ENCODE measurements around the gene LMO2.
"Not testable (repeated sequence)": the region's sequence is repeated elsewhere in the genome, so short reads cannot be mapped to it uniquely, and the experiment has no call there.

Gene LMO2

DNA sequence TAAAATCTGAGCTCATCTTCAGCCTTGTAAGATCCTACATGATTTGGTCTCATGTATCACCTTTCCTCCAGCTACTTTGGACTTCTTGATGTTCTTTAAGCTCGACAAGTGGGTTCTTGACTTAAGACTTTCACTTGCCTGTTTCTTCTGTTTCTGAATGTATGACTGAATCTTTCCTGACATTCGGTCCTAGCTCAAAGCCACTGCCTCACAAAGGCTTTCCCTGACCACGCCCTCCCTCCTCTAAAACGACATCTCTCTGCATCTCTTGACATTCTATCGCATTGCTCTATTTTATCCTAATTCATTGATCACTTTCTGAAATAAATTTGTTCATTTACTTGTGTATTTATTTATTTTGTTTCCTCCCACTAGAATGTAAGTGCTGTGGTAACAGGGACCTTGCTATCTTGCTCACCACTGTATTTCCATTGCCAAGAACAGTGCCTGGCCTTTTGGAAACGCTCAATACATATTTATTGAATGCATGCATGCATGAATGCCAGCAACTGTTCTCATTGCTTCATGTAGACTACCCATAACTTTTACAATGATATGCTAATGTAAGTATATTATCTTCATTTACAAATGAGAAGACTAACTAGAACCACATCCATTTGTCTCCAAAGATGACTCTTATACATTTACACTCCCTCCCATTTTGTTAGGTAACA is 43.0 kb downstream of the LMO2 start:
- H3K27ac ChIP-seq = no peak overlapping the region
- H3K36me3 ChIP-seq (replicated peaks) = no peaks in the 10 kb centered on the region
- DNase-seq = no peak
- no peak overlapping the region for H3K4me3 ChIP-seq (ENCODE audit: low read depth, low read length)
- in situ Hi-C loops (cut with HindIII; ENCODE audit: low pct_ligation_motif_present, low sequenced_read_pairs) = no loop called here
- TF ChIP-seq, protein P1, sequence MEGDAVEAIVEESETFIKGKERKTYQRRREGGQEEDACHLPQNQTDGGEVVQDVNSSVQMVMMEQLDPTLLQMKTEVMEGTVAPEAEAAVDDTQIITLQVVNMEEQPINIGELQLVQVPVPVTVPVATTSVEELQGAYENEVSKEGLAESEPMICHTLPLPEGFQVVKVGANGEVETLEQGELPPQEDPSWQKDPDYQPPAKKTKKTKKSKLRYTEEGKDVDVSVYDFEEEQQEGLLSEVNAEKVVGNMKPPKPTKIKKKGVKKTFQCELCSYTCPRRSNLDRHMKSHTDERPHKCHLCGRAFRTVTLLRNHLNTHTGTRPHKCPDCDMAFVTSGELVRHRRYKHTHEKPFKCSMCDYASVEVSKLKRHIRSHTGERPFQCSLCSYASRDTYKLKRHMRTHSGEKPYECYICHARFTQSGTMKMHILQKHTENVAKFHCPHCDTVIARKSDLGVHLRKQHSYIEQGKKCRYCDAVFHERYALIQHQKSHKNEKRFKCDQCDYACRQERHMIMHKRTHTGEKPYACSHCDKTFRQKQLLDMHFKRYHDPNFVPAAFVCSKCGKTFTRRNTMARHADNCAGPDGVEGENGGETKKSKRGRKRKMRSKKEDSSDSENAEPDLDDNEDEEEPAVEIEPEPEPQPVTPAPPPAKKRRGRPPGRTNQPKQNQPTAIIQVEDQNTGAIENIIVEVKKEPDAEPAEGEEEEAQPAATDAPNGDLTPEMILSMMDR (IDR thresholded peaks at IDR 0.05; ENCODE audit: low read depth, low read length, missing control alignments) = no peak
- H3K27me3 ChIP-seq (replicated peaks) = no peaks in the 10 kb centered on the region

DNA sequence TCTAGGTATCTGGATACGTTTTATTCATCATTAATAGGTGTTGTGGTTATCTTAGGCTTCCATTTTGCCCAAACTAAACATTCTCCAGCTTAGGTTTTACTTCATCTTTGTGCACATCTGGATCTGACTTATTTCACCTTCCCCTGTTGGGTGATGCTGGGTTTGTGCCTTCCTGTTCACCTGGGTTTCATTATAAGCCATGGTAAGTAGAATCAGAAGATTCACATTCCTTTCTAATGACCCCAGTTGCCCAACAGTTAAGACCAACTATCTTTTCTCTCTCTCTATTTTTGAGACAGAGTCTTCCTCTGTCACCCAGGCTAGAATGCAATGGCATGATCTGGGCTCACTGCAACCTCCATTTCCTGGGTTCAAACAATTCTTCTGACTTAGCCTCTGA is 44.6 kb downstream of the LMO2 start:
- H3K36me3 ChIP-seq (replicated peaks) = no peaks in the 10 kb centered on the region
- no peak overlapping the region for H3K4me3 ChIP-seq (ENCODE audit: low read depth, low read length)
- TF ChIP-seq, protein P1 (IDR thresholded peaks at IDR 0.05; ENCODE audit: low read depth, low read length, missing control alignments) = no peak
- no peaks in the 10 kb centered on the region for H3K27me3 ChIP-seq (replicated peaks)
- DNase-seq = no peak
- in situ Hi-C loops (cut with HindIII; ENCODE audit: low pct_ligation_motif_present, low sequenced_read_pairs) = no loop called here
- H3K27ac ChIP-seq = no peak overlapping the region

DNA sequence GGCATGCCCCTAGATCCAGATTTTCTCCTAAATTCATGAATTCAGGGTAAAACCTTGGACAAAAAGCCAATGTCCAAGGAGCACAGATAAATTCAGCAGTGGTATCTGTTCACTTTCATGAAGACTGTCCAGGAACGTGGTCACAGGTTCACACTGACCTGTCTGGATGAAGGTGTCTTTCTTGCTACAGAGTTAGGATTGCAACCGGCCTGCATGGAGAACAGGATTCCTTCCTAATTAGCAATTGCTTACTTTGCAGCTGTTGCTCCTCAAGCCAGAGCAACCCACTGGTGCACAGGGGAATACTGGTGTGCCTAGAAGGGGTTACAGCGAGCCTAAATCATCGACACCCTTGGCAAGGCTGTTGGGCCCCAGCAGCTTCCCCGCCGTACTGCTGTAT is 47.6 kb downstream of the LMO2 start:
- Histone ChIP-seq H3K27ac (no peak overlapping the region), H3K4me3 (ENCODE audit: low read depth, low read length) (no peak overlapping the region), H3K27me3 (replicated peaks) (peaks cover 6% of the 10 kb centered on the region), H3K36me3 (replicated peaks) (no peaks in the 10 kb centered on the region)
- TF ChIP-seq, protein P1 (IDR thresholded peaks at IDR 0.05; ENCODE audit: low read depth, low read length, missing control alignments) = no peak
- DNase-seq = no peak
- in situ Hi-C loops (cut with HindIII; ENCODE audit: low pct_ligation_motif_present, low sequenced_read_pairs) = no loop called here

DNA sequence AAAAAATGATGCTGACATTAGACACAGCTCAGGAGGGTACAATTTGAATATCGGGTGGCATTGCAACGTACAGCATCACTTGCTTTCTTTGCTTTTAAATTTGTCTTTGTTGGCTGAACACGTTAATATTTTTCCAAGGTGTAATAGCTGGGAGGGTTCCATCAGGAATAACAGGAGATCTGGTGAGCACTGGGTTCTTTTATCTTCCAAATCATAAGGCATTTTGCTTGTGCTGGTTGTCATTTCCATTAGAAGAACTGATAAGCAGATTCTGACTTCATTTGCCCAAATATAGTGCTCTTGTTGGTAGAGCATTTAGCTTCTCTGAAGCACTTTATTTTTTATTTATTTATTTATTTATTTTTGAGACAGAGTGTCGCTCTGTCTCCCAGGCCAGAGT is 48.9 kb downstream of the LMO2 start:
- DNase-seq = no peak
- no peak overlapping the region for H3K4me3 ChIP-seq (ENCODE audit: low read depth, low read length)
- in situ Hi-C loops (cut with HindIII; ENCODE audit: low pct_ligation_motif_present, low sequenced_read_pairs) = no loop called here

DNA sequence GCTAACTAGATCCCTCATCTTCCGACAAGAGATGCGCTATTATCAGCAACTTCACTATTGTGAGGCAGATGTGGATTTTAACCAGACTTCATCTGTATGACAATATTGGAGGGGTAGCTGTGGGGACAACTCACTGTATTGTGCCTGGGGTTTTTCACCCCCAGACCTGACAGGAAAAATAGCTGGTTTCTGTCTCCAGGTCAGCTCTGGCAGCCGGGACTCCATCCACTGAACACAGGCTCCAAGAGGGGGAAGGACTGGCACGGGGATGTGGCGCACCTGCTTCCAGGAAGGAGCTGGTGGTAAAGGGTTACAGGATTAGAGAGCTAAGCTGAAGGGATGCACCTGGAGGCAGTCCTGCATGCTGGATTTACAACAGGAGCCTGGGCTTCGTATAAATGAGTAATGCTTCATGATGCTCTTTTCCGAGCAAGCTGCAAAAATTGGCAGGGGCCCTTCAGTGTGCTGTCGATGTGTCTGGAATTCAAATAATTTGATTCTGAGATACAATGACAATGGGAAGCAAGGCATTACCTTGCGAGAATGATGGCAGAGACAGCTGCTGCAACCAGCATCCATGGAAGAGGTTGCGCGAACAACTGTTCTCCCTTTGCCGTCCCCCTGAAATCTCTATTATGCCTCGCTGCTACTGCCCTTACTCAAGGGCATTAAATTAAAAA is 49.5 kb downstream of the LMO2 start:
- TF ChIP-seq, protein P1 (IDR thresholded peaks at IDR 0.05; ENCODE audit: low read depth, low read length, missing control alignments) = no peak
- H3K4me3 ChIP-seq (ENCODE audit: low read depth, low read length) = no peak overlapping the region
- no peak overlapping the region for H3K27ac ChIP-seq
- H3K27me3 ChIP-seq (replicated peaks) = peaks cover 6% of the 10 kb centered on the region
- in situ Hi-C loops (cut with HindIII; ENCODE audit: low pct_ligation_motif_present, low sequenced_read_pairs) = no loop called here
- no peaks in the 10 kb centered on the region for H3K36me3 ChIP-seq (replicated peaks)
- no peak for DNase-seq

More for the DNA sequence above, 48.9 kb downstream of the LMO2 start:
- Histone ChIP-seq H3K36me3 (replicated peaks) (no peaks in the 10 kb centered on the region), H3K27ac (no peak overlapping the region), H3K27me3 (replicated peaks) (peaks cover 6% of the 10 kb centered on the region)
- TF ChIP-seq, protein P1 (IDR thresholded peaks at IDR 0.05; ENCODE audit: low read depth, low read length, missing control alignments) = no peak

DNA sequence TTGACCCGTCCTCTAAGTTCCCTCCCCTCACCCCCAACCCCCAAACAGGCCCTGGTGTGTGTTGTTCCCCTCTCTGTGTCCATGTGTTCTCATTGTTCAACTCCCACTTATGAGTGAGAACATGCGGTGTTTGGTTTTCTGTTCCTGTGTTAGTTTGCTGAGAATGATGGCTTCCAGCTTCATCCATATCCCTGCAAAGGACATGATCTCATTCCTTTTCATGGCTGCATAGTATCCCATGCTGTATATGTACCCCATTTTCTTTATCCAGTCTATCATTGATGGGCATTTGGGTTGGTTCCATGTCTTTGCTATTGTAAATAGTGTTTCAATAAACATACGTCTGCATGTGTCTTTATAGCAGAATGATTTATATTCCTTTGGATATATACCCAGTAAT is 53.6 kb downstream of the LMO2 start:
- DNase-seq; H3K4me3 ChIP-seq (ENCODE audit: low read depth, low read length); H3K36me3 ChIP-seq (replicated peaks); H3K27me3 ChIP-seq (replicated peaks); H3K27ac ChIP-seq; in situ Hi-C loops (cut with HindIII; ENCODE audit: low pct_ligation_motif_present, low sequenced_read_pairs): not testable (repeated sequence)

DNA sequence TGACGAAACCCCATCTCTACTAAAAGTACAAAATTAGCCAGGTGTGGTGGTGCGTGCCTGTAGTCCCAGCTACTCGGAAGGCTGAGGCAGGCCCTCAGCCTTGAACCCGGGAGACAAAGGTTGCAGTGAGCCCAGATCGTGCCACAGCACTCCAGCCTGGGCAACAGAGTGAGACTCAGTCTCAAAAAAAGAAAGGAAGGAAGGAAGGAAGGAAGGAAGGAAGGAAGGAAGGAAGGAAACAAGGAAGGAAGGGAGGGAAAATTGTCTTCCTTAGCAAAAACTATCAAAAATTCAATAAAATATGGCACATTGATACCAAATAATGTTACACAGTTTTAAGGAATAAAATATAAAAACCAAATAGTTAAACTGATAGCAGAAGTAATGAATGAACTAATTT is 54.5 kb downstream of the LMO2 start:
- H3K4me3 ChIP-seq (ENCODE audit: low read depth, low read length); in situ Hi-C loops (cut with HindIII; ENCODE audit: low pct_ligation_motif_present, low sequenced_read_pairs); DNase-seq; H3K36me3 ChIP-seq (replicated peaks); H3K27me3 ChIP-seq (replicated peaks); H3K27ac ChIP-seq: not testable (repeated sequence)

Measured in brain microvascular endothelial cell (primary cell).